Lung (tissue), 12 donors: ENCODE results near the gene DPP6. TPM values are rescaled to one million over a fixed set of nuclear protein-coding genes. Genes with fewer than 3 reads are reported as not detected.

Experiments used
- ATAC-seq: fragments of 200-7000 bp; cut with Tn5 transposase; one replicate; pipeline ENCODE4 v1.9.1; 2020; ENCODE audit warnings: moderate number of reproducible peaks; ENCODE audit not compliant: insufficient read depth, low FRiP score
- DNase-seq, 3 donors: peaks; one replicate each; pipeline ENCODE4 v3.0.0-alpha.2; 2013 to 2017
- H3K27ac ChIP-seq, 2 donors: one replicate each; pipeline ENCODE4 v1.5.1; 2013; ENCODE audit warnings: mild to moderate bottlenecking in 2 of 2, moderate library complexity in 2 of 2, control low read depth in 1 of 2, inconsistent platforms in 1 of 2, low read depth in 1 of 2, low read length in 1 of 2
- H3K27me3 ChIP-seq, 3 donors: one replicate each; pipeline ENCODE4 v1.5.1; 2013; ENCODE audit warnings: low read length in 2 of 3; ENCODE audit not compliant: control insufficient read depth in 3 of 3, insufficient read depth in 3 of 3
- H3K36me3 ChIP-seq, 4 donors: one replicate each; pipeline ENCODE4 v1.5.1; 2013; ENCODE audit warnings: low read length in 4 of 4, mild to moderate bottlenecking in 1 of 4, moderate library complexity in 1 of 4; ENCODE audit not compliant: control insufficient read depth in 4 of 4, insufficient read depth in 4 of 4
- H3K4me1 ChIP-seq, 5 donors: one replicate each; pipeline ENCODE4 v1.5.1; 2013; ENCODE audit warnings: low read length in 5 of 5, mild to moderate bottlenecking in 2 of 5, moderate library complexity in 1 of 5; ENCODE audit not compliant: control insufficient read depth in 5 of 5, insufficient read depth in 5 of 5
- H3K4me3 ChIP-seq: one replicate; pipeline ENCODE4 v1.5.1; 2013; ENCODE audit warnings: mild to moderate bottlenecking, control low read depth, moderate library complexity
- H3K9ac ChIP-seq, 2 donors: one replicate each; pipeline ENCODE4 v1.5.1; 2013; ENCODE audit warnings: low read length in 2 of 2, control low read depth in 1 of 2; ENCODE audit not compliant: insufficient read depth in 1 of 2
- H3K9me3 ChIP-seq, 4 donors: one replicate each; pipeline ENCODE4 v1.5.1; 2013; ENCODE audit warnings: low read length in 3 of 4, mild to moderate bottlenecking in 1 of 4, moderate library complexity in 1 of 4; ENCODE audit not compliant: control insufficient read depth in 4 of 4, insufficient read depth in 3 of 4
- CTCF ChIP-seq: IDR thresholded peaks from 2 replicates; pipeline ENCODE4 v1.5.1; 2012; ENCODE audit warnings: mild to moderate bottlenecking; ENCODE audit errors: control extremely low read depth, extremely low read depth
- WGBS, 2 donors: extraction: QIAGEN DNeasy Blood & Tissue Kit; methylation state at CpG; one replicate each; pipeline ENCODE4 v1.1.7; 2013; 5-methylcytosine and 5-hydroxymethylcytosine counted together
- polyA plus RNA-seq, 2 donors: library from polyadenylated mRNA; stranded (reverse); fragments of 200-250 nt; gene quantifications; one replicate each; pipeline ENCODE4 v1.2.1, GENCODE V29; 2013
- total RNA-seq, 2 donors: library from RNA; depleted of rRNA in 1 of 2; stranded (reverse); fragments of >200 nt in 1 of 2; gene quantifications; one replicate each; pipeline ENCODE4 v1.2.1, GENCODE V29; 2014 to 2021
- donor health status: control.
- donor health status: control.
- donor health status: Bipolar disorder and iron deficiency.
- donor health status: healthy.
- donor health status: DM: yes; HTN: yes; CAD: no.

The DPP6 gene
- total and polyA plus RNA-seq, 4 donors: 0.08 to 1.3 (median 0.75) TPM

GRCh38 chr7:154613811-154614210 lies 561.6 kb downstream of the DPP6 start:
- no peaks in the 10 kb centered on the region for H3K36me3 ChIP-seq
- H3K9ac ChIP-seq: no peak overlapping the region
- no peak for DNase-seq
- no peaks in the 10 kb centered on the region for H3K9me3 ChIP-seq
- ATAC-seq: no peak
- no peak overlapping the region for H3K4me3 ChIP-seq
- H3K4me1 ChIP-seq: no peaks in the 10 kb centered on the region
- WGBS, 2 donors: 86% methylated on average over 7 of the region's 7 CpGs
- TF ChIP-seq CTCF: no peak
- no peaks in the 10 kb centered on the region for H3K27me3 ChIP-seq
- H3K27ac ChIP-seq: no peak overlapping the region

- ATAC-seq (no peak), DNase-seq (no peak)
- H3K9me3 ChIP-seq: peaks cover 0 to 1% (median 0%) of the 10 kb centered on the region in 4 donors
- H3K27ac ChIP-seq: no peak overlapping the region
- no peaks in the 10 kb centered on the region for H3K27me3 ChIP-seq
- no peak overlapping the region for H3K9ac ChIP-seq
- no peaks in the 10 kb centered on the region for H3K4me1 ChIP-seq
- no peaks in the 10 kb centered on the region for H3K36me3 ChIP-seq
- no peak for TF ChIP-seq CTCF
- no peak overlapping the region for H3K4me3 ChIP-seq
- 93 to 97% methylated on average over 9 of the region's 9 CpGs for WGBS, 2 donors
Observed at GRCh38 chr7:154620141-154620755, 568.0 kb downstream of the DPP6 start.

GRCh38 chr7:154623399-154623798 lies 571.2 kb downstream of the DPP6 start:
- H3K36me3 ChIP-seq: no peaks in the 10 kb centered on the region
- no peak overlapping the region for H3K4me3 ChIP-seq
- ATAC-seq: no peak
- H3K27me3 ChIP-seq: no peaks in the 10 kb centered on the region
- whole genome bisulfite sequencing, 2 donors: 93 to 95% methylated on average over 22 of the region's 22 CpGs
- TF ChIP-seq CTCF: no peak
- DNase-seq: no peak
- no peaks in the 10 kb centered on the region for H3K4me1 ChIP-seq
- H3K9me3 ChIP-seq: peaks cover 0 to 4% (median 0%) of the 10 kb centered on the region in 4 donors
- H3K9ac ChIP-seq: no peak overlapping the region
- H3K27ac ChIP-seq: no peak overlapping the region
